Gastrocnemius medialis (tissue), 4 donors: ENCODE results near the gene SORD.

Experiments used
- CTCF ChIP-seq, 5 experiments: fragments of 450-650 bp in 3 of 5; fragments of 200-600 bp in 2 of 5; sonication (generic) in 2 of 5; IDR thresholded peaks in 4 of 5; conservative IDR thresholded peaks in 1 of 5; 1 replicate in 4 of 5; 2 replicates in 1 of 5; pipeline ENCODE4 v1.5.1; 2016 to 2019; ENCODE audit warnings: antibody characterized with exemption in 5 of 5, mild to moderate bottlenecking in 3 of 5, moderate library complexity in 3 of 5
- POLR2A ChIP-seq, 2 donors: fragments of 450-650 bp; IDR thresholded peaks; one replicate each; pipeline ENCODE4 v1.6.1; 2017; ENCODE audit warnings: antibody characterized with exemption in 2 of 2, mild to moderate bottlenecking in 2 of 2, moderate library complexity in 2 of 2

- no peak for TF ChIP-seq POLR2A (IDR thresholded peaks at IDR 0.05)
- no peak for TF ChIP-seq CTCF (IDR thresholded peaks at IDR 0.05 in 4 of 5, conservative IDR thresholded peaks at IDR 0.05 in 1 of 5)
Measured at GRCh38 chr15:45110256-45110820, 87.3 kb downstream of the SORD start.
